ENCODE data around the gene LPAR1.

The LPAR1 gene

DNA sequence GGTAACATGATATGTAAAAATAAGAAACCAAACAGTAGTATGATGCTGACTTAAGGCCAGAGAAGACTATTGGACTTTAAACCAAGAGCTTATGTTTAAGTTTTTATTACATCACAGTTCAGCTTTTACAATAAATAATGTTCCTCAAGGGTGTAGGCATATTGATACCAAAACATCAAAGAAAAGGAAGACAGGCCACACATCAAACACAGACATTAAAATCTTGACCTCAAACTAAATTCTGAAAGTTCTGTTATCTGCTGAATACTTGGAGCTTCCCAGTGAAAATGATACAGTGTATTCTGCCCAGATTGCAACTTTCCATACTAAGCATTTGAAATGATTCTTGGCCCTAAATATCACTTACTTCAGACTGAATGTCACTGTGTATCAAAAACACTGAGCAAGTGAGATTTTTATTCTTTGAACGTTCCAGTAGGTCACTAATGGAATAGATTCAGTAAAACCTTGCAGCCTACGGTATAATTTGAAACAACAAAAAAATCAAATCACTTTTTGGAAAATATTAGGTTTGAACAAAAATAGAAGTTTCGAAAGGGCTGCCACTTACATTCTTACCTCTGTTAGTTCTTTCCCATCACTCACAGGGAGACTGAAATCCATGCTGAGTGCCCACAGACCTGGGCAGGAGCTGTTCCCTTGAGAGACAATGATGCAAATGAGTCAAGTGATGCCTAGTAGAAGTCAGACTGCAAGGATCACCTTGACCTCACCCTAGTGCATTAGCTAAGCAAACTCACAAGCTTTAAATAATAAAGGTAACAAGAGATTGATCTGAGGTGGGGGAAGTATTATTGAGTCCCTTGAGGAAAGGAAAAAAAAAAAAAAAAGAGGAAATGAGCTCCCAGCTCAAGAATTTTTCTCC lies 2.5 kb downstream of the LPAR1 start:
- in situ Hi-C loops (cut with MboI; ENCODE audit: low sequenced_read_pairs, unreplicated experiment), result no loop called here
- no peak for DNase-seq (ENCODE audit: low spot score)
- no peak for TF ChIP-seq CTCF (IDR thresholded peaks at IDR 0.05; ENCODE audit: borderline replicate concordance, control extremely low read depth, extremely low read depth, insufficient read depth, missing control alignments)

- in situ Hi-C loops (cut with MboI; ENCODE audit: low sequenced_read_pairs, unreplicated experiment), result no loop called here
- DNase-seq (ENCODE audit: low spot score), result no peak
- TF ChIP-seq CTCF (IDR thresholded peaks at IDR 0.05; ENCODE audit: borderline replicate concordance, control extremely low read depth, extremely low read depth, insufficient read depth, missing control alignments), result no peak
These were observed 3.3 kb downstream of the LPAR1 start for GRCh38 chr9:111034898-111035539.

DNA sequence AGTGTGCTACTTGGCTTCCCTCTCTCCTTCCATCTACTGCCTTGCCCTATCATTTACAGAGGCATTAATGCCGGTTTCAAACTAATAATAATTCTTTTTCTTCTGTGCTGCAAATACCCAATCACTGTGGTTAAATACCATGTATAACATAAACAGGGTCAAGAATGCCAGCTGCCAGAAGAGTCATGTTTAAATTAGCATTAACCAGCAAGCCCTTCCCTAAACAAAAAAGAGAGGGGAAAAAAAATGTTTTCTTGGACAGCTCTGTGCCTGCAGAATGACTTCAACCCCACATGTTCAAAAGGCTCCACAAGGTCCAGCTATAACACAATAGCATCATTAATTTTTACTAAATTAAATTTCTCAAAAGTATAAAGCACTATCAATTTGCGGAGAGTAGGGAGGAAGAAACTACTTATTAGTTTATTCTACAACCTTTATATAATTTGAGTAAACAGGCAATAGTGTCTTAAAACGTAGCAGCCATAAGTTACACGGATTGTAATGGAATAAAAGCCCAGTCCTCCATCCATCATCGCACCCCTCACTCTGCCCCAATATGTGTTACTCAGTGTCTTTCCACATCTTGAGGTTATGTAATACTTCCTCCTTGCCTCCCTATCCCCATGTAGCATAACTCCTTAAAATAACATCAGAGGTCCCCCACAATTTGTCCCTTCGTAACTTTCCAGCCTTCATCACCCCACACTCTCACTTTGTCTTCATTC lies 3.9 kb downstream of the LPAR1 start:
- DNase-seq (ENCODE audit: low spot score), result no peak
- in situ Hi-C loops (cut with MboI; ENCODE audit: low sequenced_read_pairs, unreplicated experiment), result no loop called here
- no peak for TF ChIP-seq CTCF (IDR thresholded peaks at IDR 0.05; ENCODE audit: borderline replicate concordance, control extremely low read depth, extremely low read depth, insufficient read depth, missing control alignments)

DNA sequence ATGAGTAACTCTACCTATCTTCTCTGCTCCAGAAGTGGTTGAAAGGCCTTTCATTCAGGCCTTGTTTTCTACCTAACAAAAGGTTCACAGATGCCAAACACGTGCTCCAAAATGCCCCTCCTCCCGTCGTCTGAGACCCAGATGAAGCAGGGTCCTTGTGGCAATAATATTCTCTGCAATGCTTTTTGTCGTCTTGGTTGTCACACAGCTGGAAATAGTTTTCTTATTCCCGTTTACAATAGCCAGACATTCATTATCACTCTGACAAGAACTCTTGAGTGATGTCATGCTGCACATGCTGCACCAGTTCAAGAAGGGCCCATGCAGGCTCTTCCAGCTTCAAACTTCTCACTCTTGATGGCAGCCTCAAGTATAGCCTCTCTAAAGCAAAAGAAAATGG lies 7.8 kb downstream of the LPAR1 start:
- TF ChIP-seq CTCF (IDR thresholded peaks at IDR 0.05; ENCODE audit: borderline replicate concordance, control extremely low read depth, extremely low read depth, insufficient read depth, missing control alignments), result no peak
- in situ Hi-C loops (cut with MboI; ENCODE audit: low sequenced_read_pairs, unreplicated experiment), result no loop called here
- no peak for DNase-seq (ENCODE audit: low spot score)

DNA sequence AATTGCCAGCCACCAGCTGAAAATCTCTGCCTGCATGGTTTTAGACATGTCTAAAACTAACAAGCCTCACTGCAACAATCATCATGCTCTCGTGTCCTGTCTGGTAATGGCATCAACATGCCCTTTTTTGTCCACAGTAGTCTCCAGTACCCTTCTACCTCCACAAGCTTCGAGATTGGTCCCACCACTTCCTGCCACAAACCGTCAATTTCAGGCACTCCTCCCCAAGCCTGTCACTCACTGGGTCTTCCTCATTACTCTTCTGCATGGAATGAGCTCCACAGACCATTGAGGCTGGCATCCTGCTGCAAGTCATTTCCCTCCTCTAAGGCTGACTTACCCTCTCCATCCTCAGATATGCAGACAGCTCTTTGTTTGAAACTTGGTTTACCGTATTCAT lies 9.0 kb downstream of the LPAR1 start:
- DNase-seq (ENCODE audit: low spot score), result no peak
- TF ChIP-seq CTCF (IDR thresholded peaks at IDR 0.05; ENCODE audit: borderline replicate concordance, control extremely low read depth, extremely low read depth, insufficient read depth, missing control alignments), result no peak
- in situ Hi-C loops (cut with MboI; ENCODE audit: low sequenced_read_pairs, unreplicated experiment), result no loop called here

DNA sequence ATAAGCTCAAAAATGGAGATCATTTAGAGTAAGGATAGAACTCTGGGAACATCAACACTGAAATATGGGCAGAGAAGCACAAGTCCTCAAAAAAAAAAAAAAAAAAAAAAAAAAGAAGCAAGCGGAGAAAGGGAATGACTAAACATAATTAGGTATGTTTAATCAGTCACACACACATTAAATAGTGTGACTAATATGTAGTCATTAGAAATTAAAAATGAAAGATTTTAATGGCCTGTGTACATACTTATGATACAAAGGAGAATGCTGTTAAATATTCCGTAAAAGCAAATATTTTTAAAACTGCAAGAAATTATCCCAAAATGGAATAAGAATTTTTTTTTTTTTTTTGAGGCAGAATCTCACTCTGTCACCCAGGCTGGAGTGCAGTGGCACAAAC lies 10.5 kb downstream of the LPAR1 start:
- DNase-seq (ENCODE audit: low spot score), result no peak
- in situ Hi-C loops (cut with MboI; ENCODE audit: low sequenced_read_pairs, unreplicated experiment), result no loop called here
- no peak for TF ChIP-seq CTCF (IDR thresholded peaks at IDR 0.05; ENCODE audit: borderline replicate concordance, control extremely low read depth, extremely low read depth, insufficient read depth, missing control alignments)
